IPS DF 4.7 (cell line): Measurements from ENCODE around the gene RAB5A.
"Not testable (repeated sequence)": the region's sequence is repeated elsewhere in the genome, so short reads cannot be mapped to it uniquely, and the experiment has no call there.

ENCODE experiments used
- DNase-seq: peaks from one replicate; pipeline ENCODE4 v3.0.0-alpha.2; 2013; ENCODE audit warnings: low spot score; ENCODE audit errors: extremely low read depth

The RAB5A gene

DNA sequence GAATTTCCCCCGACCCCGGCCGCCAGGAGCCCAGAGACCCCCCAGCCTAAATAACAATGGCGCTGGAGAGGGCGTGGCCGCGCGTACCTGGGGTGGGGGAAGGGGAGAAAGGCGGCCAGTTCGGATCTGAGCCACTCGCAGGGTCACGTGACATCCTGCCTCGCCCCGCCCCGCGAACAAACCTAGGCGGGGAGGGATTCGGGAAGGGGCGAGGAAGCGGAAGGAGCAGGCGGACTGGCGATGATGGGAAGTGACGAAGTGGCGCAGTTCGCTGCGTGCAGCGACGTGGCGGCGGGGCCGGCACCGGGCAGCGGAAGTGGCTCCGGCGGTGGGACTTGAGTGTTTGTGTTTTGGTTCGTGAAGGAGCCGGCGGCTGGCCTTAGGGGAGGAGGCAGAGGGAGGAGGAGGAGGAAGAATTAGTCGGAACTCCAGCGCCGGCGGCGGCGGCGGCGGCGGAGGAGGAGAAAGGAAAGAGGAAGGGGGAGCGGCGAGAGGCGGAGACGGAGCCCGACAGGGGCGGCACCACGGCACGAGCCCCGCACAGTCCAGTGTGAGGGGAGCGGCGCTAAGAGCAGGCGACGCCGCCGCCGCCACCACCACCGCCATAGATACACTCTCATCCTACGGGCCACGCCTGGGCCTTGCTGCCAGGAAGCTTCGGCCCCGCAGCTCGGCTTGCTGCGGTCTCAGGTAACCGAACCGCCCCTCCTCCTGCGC is at the start of gene RAB5A:
RAB5A (plus strand) TSS at position 266 of the 717 bp plus-strand sequence. CDS start 3,802 bp downstream, outside the sequence.
- peak; percentile 90 for DNase-seq

GRCh38 chr3:19898721-19899120 is 48.2 kb upstream of the RAB5A start:
- no peak for DNase-seq

GRCh38 chr3:19899264-19899663 is 47.6 kb upstream of the RAB5A start:
- no peak for DNase-seq

DNA sequence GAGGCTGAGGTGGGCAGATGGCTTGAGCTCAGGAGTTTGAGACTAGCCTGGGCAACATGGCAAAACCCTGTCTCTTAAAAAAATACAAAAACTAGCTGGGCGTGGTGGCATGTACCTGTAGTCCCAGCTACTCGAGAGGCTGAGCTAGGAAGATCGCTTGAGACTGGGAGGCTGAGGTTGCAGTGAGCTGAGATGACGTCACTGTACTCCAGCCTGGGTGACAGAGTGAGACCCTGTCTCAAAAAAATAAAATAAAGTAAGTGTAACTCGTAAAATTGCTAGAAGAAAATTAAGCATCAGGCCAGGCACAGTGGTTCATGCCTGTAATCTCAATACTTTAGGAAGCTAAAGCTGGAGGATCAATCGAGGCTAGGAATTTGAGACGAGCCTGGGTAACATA is 47.1 kb upstream of the RAB5A start:
- DNase-seq = not testable (repeated sequence)

DNA sequence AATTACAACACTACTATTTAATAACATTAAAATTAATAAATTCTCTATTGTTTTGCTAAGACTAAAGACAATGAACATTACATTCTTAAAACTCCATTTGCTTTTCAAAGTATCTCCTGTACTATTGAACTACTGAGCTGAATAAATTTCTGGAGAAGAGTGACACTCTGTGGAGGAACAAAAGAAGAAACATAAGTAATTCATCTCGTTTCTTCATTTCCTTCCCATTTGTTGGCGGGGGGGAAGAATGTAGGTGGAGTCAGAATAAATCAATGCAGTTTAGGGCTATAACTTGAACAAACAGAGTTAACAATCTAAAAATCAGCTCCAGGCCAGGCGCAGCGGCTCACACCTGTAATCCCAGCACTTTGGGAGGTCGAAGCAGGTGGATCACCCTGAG is 45.6 kb upstream of the RAB5A start:
- no peak for DNase-seq

DNA sequence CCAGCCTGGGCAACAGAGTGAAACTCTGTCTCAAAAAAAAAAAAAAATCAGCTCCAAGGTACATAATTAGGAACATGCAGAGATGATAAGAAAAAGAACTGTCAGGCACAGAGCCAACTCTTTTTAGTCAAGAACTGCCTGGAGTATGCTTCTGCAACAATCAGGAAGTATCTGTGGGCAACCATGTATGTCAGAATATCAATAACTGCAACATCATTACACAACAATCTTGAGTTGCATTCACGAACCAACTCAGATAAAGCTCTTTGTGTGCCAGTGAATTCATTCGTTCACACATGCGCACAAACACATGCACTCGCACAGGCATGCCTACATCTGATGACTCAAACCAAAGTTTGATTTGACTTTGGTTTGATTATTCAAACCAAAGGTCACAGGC is 45.0 kb upstream of the RAB5A start:
- DNase-seq = no peak

DNA sequence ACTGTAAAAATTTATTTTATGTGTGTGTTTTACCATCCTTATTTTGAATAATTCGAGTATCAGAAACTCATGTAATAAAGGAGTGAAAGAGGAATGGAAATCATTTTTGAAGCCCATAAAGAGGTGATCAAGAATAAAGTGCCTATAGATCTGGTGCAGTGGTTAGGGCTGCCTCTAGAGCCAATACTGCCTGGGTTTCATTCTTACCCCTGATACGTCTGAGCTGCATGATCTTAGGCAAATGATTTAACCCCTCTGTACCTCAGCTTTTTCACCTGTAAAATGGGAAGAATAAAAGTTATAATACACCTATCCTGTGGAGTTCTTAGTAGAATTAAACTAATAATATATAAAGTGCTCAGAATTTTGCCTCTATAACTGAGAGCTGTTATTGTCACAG is 43.2 kb upstream of the RAB5A start:
- no peak for DNase-seq

GRCh38 chr3:19907523-19907922 is 39.4 kb upstream of the RAB5A start:
- DNase-seq = no peak

GRCh38 chr3:19911452-19911851 is 35.4 kb upstream of the RAB5A start:
- DNase-seq = no peak

DNA sequence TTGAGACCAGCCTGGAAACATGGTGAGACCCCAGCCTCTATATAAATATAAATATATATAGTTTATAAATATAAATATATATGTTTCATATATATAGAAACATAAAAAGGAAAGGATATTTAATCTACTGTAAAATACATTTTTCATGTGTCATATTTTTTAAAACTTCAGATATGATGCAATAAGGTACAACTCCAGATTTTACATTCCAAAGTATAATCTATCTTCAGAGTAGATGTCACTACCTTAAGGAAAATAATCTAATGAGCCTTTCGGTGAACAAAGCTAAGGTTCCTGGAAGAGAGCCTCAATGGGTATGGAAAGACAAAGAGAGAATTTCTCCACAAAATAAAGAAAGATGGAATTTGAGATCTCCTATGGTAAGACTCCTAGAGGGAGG is 29.7 kb upstream of the RAB5A start:
- no peak for DNase-seq

DNA sequence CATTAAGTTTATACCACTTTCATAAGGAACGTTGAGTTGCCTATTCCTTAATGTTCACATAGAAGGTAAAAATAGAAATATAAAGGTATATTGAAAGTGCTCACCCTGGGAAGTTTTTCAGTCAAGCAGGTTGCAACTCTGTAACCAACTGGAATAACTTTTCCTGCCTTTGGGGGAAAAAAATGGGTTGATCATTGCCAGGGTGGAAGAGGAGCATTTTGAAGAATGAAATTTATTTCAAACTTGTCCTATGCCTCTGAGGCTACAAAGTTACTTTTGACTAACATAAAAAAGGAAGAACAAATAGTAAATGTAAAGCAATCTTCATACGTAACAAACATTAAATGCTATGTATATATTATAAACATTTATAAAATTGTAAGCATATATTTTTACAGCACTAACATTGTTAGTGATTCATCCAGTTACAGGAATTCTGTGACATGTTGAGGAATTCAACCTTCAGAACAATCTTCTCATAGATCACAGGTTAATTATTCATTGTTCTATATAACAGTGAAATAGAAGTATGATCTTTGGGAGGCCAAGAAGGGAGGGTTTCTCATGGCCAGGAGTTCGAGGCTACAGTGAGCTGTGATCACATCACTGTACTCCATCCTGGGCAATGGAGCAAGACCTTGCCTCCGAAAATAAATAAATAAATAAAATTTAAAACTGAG is 26.4 kb upstream of the RAB5A start:
- DNase-seq = no peak

DNA sequence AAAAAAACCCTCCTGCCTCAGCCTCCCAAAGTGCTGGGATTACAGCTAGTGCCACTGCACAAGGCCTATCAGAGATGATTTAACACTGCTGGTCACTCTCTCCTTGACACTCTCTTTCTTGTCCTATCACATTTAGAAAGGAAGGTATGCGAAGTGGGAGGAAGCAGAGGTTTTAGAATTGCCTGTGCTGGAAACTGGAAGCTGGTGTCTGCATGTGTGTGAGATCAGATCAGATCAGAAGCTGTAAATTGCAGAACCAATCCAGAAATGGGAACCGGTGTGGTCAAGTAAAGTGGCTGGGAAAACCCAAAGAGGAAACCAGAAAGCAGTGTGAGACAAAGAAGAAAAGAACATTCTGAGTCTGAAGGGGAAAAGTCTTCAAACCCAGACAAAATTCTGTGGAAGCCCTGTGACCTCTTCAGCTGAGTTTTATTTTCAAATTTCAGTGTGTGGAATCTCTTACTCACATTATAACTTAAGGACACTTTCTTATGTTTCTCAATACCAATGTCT is 15.7 kb upstream of the RAB5A start:
- no peak for DNase-seq

DNA sequence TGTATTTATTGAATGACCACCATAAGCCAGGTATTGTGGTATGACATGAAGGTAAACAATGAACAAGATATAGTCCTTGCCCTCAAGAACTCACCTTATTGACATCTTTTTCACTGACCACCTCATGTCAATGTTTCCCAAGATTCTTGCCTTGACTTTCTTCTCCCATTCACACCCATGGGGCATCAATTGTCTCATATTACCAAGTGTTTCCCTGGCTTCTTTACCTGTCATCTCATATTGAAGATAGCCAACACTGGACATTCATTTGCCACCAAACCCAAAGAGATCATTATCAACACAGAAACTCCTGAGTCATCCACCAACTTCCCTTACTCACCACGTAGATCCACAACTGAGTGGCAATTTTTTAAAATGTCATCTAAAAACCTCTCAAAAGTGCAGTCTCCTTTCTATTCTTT is 15.1 kb upstream of the RAB5A start:
- DNase-seq = no peak

- no peak for DNase-seq
Observed at GRCh38 chr3:19932422-19932821, 14.5 kb upstream of the RAB5A start.

DNA sequence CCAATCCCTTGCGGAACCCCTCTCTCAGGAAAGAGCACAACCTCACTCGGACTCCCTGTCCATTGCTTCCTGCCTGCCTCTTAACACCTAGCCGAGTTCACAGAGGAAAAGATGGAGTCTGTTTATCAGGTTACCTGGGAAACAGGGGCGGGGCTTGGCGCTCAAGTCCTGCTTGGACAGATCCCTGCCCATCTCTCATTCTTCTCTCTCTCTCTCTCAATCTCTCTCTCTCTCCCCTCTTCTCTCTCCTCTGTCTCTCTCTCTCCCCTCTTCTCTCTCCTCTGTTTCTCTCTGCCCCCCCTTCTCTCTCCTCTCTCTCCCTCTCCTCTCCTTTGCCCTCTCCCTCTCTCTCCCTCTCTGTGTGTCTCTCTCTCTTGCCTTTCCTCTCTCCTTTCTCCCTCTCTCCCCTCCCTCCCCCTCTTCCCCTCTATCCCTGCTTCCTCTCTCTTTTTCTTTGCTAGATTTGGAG is 12.8 kb upstream of the RAB5A start, which contains the start of gene EFHB:
EFHB (minus strand) TSS at position 120 of the 469 bp plus-strand sequence. CDS start 199 bp downstream, outside the sequence.
- DNase-seq = no peak

- DNase-seq = no peak
Observed at GRCh38 chr3:19937459-19938294, 9.2 kb upstream of the RAB5A start.

DNA sequence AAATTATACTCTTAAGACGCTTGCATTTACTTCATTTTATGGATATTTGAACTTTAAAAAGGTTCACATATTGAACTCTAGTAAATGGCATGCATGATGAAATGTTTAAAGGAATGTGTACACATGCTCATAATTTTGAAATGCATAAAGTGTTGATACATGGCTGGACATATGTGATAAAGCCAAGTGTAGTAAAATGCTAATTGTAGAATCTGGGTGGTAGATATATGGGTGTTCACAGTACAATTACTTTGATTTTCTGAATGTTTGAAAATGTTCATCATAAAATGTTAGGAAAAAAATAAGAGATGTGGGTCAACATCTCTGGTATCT is 8.6 kb upstream of the RAB5A start:
- no peak for DNase-seq

DNA sequence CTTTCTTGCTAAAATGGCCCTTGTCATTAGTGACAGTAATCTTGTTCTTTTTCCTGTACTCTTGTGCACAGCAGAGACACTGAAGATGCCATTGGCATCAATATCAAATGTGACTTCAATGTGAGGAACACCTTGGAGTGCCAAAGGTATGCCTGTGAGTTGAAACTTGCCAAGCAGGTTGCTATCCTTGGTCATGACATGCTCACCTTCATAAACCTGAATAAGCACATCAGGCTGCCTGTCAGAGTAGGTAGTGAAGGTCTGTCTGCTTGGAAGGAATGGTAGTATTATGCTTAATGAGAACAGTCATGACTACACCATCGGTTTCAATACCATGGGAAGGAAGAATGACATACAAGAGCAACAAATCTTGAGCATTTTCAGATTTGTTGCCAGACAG is 6.3 kb upstream of the RAB5A start:
- DNase-seq = no peak

DNA sequence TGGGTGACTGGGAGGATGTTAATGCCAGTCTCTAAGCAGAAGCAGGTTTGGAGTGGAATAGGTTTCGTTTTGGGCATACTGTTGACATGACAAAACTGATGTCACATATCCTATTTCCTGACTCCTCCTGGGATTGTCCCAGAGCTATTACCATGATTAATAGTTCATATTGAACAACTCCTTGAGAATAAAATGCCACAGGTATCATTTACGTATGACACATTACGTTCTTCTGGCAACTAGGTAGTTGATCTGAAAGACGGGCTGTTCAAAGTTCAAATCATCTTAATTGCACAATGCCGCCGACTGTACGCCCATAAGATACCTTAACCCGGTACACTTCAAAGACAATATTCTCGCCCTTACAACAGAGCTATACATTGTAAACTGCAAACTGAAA is 1.4 kb upstream of the RAB5A start:
- no peak for DNase-seq

DNA sequence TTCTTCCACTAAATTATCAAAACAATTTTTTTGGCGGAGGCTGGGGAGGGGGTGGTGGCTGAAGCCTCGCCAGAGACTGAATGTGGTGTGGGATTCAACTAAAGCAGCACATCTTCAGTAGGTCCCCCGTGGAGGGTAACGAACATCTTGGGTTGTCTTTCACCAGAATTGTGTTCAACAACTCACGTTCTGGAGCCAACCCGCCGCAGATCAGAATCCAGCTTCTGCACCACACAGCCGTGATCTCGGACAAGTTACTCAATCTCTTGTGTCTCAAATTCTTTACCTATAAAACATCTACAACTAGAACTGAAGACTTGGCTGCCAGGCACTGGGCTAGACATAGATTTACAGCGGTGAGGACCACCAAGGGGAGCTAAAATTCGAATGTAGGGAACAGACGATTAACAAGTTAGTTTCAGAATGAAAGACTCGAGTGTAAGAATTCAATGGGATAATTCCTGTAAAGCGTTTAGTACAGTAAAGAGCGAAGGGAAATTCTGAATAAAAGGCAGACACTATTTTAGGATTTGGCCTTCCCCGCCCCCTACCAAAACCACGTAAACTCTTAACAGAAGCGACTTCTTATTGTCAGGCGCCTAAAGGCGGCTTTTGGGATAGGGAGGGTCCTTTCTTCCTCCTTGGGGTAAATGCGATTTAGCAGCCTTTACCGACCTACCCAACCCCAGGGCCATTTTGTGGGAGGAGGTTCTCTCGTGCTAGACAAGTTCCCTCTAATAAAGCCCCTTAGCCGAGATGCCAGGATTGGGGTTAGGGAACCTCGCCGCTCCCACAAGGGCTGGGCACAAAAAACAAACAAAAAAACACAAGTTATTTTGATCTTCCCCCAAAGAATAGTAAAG is 697 bp upstream of the RAB5A start:
- DNase-seq = no peak
